ENCODE results near the gene EBF4.
"Not testable (repeated sequence)": the region's sequence is repeated elsewhere in the genome, so short reads cannot be mapped to it uniquely, and the experiment has no call there.

EBF4 gene

GRCh38 chr20:2757969-2758368 is 65.4 kb downstream of the EBF4 start:
- DNase-seq (ENCODE audit: low spot score) = peak; percentile 6

GRCh38 chr20:2759143-2759542 is 66.6 kb downstream of the EBF4 start:
- peak; percentile 10 for DNase-seq (ENCODE audit: low spot score)

GRCh38 chr20:2759603-2760296 is 67.2 kb downstream of the EBF4 start:
- DNase-seq (ENCODE audit: low spot score) = no peak

- peak; percentile 27 for DNase-seq (ENCODE audit: low spot score)
Observed at GRCh38 chr20:2760297-2760951, 67.8 kb downstream of the EBF4 start.

GRCh38 chr20:2760952-2761305 is 68.3 kb downstream of the EBF4 start:
- DNase-seq (ENCODE audit: low spot score) = no peak

- DNase-seq (ENCODE audit: low spot score) = peak; percentile 5
Observed at GRCh38 chr20:2761885-2762284, 69.3 kb downstream of the EBF4 start.

GRCh38 chr20:2762578-2763131 is 70.1 kb downstream of the EBF4 start:
- DNase-seq (ENCODE audit: low spot score) = peak; percentile 6

GRCh38 chr20:2763186-2763585 is 70.6 kb downstream of the EBF4 start:
- DNase-seq (ENCODE audit: low spot score) = peak; percentile 7

GRCh38 chr20:2767768-2768631 is 75.4 kb downstream of the EBF4 start:
- DNase-seq (ENCODE audit: low spot score) = peak; percentile 80

GRCh38 chr20:2768632-2769015 is 76.0 kb downstream of the EBF4 start:
- DNase-seq (ENCODE audit: low spot score) = no peak

- not testable (repeated sequence) for DNase-seq (ENCODE audit: low spot score)
Observed at GRCh38 chr20:2770091-2770490, 77.5 kb downstream of the EBF4 start.

GRCh38 chr20:2771631-2772080 is 79.1 kb downstream of the EBF4 start:
- peak; percentile 5 for DNase-seq (ENCODE audit: low spot score)

GRCh38 chr20:2773812-2774211 is 81.2 kb downstream of the EBF4 start:
- no peak for DNase-seq (ENCODE audit: low spot score)

- no peak for DNase-seq (ENCODE audit: low spot score)
Observed at GRCh38 chr20:2775139-2775538, 82.6 kb downstream of the EBF4 start.

- no peak for DNase-seq (ENCODE audit: low spot score)
Observed at GRCh38 chr20:2778602-2779321, 86.2 kb downstream of the EBF4 start.

- no peak for DNase-seq (ENCODE audit: low spot score)
Observed at GRCh38 chr20:2780948-2781347, 88.4 kb downstream of the EBF4 start.

- DNase-seq (ENCODE audit: low spot score) = no peak
Observed at GRCh38 chr20:2783908-2784566, 91.5 kb downstream of the EBF4 start.

- DNase-seq (ENCODE audit: low spot score) = peak; percentile 3
Observed at GRCh38 chr20:2793471-2793870, 100.9 kb downstream of the EBF4 start.

GRCh38 chr20:2794202-2794748 is 101.7 kb downstream of the EBF4 start:
- peak; percentile 6 for DNase-seq (ENCODE audit: low spot score)

- DNase-seq (ENCODE audit: low spot score) = peak; percentile 5
Observed at GRCh38 chr20:2794866-2795447, 102.4 kb downstream of the EBF4 start.

GRCh38 chr20:2795451-2795850 is 102.9 kb downstream of the EBF4 start:
- DNase-seq (ENCODE audit: low spot score) = peak; percentile 5

Measured in AG20443 (cell line).